Astrocyte (in vitro differentiated cells and primary cell): ENCODE measurements around the gene ASCL2. TPM values are rescaled to one million over a fixed set of nuclear protein-coding genes. Genes with fewer than 3 reads are reported as not detected.

Experiments
- DNase-seq: peaks from one replicate; pipeline ENCODE4 v3.0.0-alpha.2; 2010; ENCODE audit warnings: low read depth
- FAIRE-seq: peaks from 2 replicates; lab custom pipeline; 2011; peaks lifted over from hg19 to GRCh38; lab: Jason Lieb, UNC
- H2AFZ ChIP-seq: 2 replicates; pipeline ENCODE4 v1.6.0; 2012; ENCODE audit warnings: low read depth, low read length, inconsistent platforms
- H3K27ac ChIP-seq: 2 replicates; pipeline ENCODE4 v1.5.1; 2011; ENCODE audit warnings: low read depth, low read length, inconsistent platforms
- H3K27me3 ChIP-seq: 2 replicates; pipeline ENCODE4 v1.6.0; 2011; ENCODE audit warnings: low read length, inconsistent platforms; ENCODE audit not compliant: insufficient read depth
- H3K36me3 ChIP-seq: 2 replicates; pipeline ENCODE4 v1.5.1; 2011; ENCODE audit warnings: low read length, inconsistent platforms; ENCODE audit not compliant: insufficient read depth
- H3K4me1 ChIP-seq: 2 replicates; pipeline ENCODE4 v1.5.1; 2011; ENCODE audit warnings: low read length, inconsistent platforms; ENCODE audit not compliant: insufficient read depth
- H3K4me2 ChIP-seq: 2 replicates; pipeline ENCODE4 v1.6.0; 2012; ENCODE audit warnings: low read length, inconsistent platforms
- H3K4me3 ChIP-seq: 2 replicates; pipeline ENCODE4 v1.5.1; 2011; ENCODE audit warnings: low read depth, mild to moderate bottlenecking, low read length, inconsistent platforms; ENCODE audit not compliant: insufficient read depth
- H3K79me2 ChIP-seq: 2 replicates; pipeline ENCODE4 v1.6.0; 2012; ENCODE audit warnings: mild to moderate bottlenecking, low read length, inconsistent platforms; ENCODE audit not compliant: insufficient read depth
- H3K9ac ChIP-seq: 2 replicates; pipeline ENCODE4 v1.6.0; 2012; ENCODE audit warnings: mild to moderate bottlenecking, low read length, inconsistent platforms
- H3K9me3 ChIP-seq: 2 replicates; pipeline ENCODE4 v1.5.1; 2012; ENCODE audit warnings: low read depth, mild to moderate bottlenecking, low read length, inconsistent platforms; ENCODE audit not compliant: insufficient read depth
- H4K20me1 ChIP-seq: 2 replicates; pipeline ENCODE4 v1.6.0; 2012; ENCODE audit warnings: low read length, inconsistent platforms; ENCODE audit not compliant: insufficient read depth
- H3K27ac Mint-ChIP-seq: one replicate; pipeline ENCODE4 v1.8.0; 2021; ENCODE audit warnings: mild to moderate bottlenecking, mixed read lengths; ENCODE audit not compliant: unreplicated experiment
- H3K27me3 Mint-ChIP-seq: one replicate; pipeline ENCODE4 v1.8.0; 2021; ENCODE audit warnings: low read depth, mixed read lengths; ENCODE audit not compliant: unreplicated experiment
- H3K36me3 Mint-ChIP-seq: one replicate; pipeline ENCODE4 v1.8.0; 2021; ENCODE audit warnings: low read depth, mixed read lengths; ENCODE audit not compliant: unreplicated experiment
- H3K4me1 Mint-ChIP-seq: one replicate; pipeline ENCODE4 v1.8.0; 2021; ENCODE audit warnings: low read depth, mixed read lengths; ENCODE audit not compliant: unreplicated experiment
- H3K4me3 Mint-ChIP-seq: one replicate; pipeline ENCODE4 v1.8.0; 2021; ENCODE audit warnings: mild to moderate bottlenecking, moderate library complexity, mixed read lengths; ENCODE audit not compliant: unreplicated experiment
- H3K9me3 Mint-ChIP-seq: one replicate; pipeline ENCODE4 v1.8.0; 2021; ENCODE audit warnings: mild to moderate bottlenecking, mixed read lengths; ENCODE audit not compliant: unreplicated experiment
- EZH2 ChIP-seq: IDR thresholded peaks from 2 replicates; pipeline ENCODE4 v1.6.1; 2012; ENCODE audit warnings: mild to moderate bottlenecking, low read length, inconsistent platforms; ENCODE audit not compliant: insufficient read depth
- total RNA-seq: library from RNA; stranded (reverse); gene quantifications from 2 replicates; pipeline ENCODE4 v1.2.1, GENCODE V29; 2021
- TF ChIP-seq, protein P1 (sequence below): IDR thresholded peaks from 2 replicates; pipeline ENCODE4 v1.5.1; 2011; ENCODE audit warnings: low read depth, mild to moderate bottlenecking, inconsistent platforms, low read length, moderate library complexity; ENCODE audit not compliant: insufficient read depth

ASCL2 gene
- total RNA-seq, 1 donor from 2014 or later: not detected

DNA sequence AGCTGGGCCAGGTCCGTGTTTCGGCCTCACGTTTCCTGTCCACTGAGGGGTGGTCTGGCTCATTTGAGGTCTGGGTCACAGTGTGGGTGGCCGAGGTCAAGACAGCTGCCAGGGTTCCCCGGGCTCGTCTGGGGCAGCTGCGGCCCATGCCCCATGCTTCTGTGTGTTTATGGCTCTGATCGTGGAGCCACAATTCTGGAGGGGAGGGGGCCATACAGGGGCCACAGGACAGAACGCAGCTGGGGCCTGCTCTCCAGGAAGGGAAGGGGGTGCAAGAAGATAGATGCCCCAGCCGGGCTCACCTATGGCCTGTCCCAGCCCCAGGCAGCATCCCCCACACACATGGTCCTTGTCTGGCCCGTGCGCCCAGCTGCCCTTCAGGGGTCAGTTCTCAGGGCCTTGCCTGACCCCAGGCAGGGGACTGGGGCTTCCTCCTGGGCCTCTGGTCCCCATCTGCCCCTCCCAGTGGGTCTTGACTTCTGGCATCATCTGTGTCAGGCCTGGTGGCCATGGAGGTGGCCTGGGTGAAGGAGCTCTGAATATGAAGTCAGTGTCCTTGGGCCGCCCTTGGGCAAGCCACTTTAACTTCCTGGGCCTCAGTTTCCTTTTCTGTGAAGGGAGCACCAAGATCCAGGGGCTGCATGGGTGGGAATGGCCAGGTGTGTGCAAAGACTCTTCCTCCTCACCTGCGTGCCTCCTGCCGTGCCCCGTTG lies 39.8 kb upstream of the ASCL2 start:
- no peaks in the 10 kb centered on the region for H3K27me3 ChIP-seq
- Mint-ChIP-seq H3K36me3 (no peaks in the 10 kb centered on the region), H3K9me3 (no peaks in the 10 kb centered on the region), H3K4me1 (peaks cover 6% of the 10 kb centered on the region), H3K4me3 (no peak overlapping the region), H3K27me3 (no peaks in the 10 kb centered on the region), H3K27ac (no peak overlapping the region)
- H3K4me1 ChIP-seq: peaks cover 25% of the 10 kb centered on the region
- H3K4me3 ChIP-seq: no peak overlapping the region
- no peaks in the 10 kb centered on the region for H3K36me3 ChIP-seq
- no peaks in the 10 kb centered on the region for H3K79me2 ChIP-seq
- FAIRE-seq (no peak), DNase-seq (no peak)
- H3K27ac ChIP-seq: no peak overlapping the region
- TF ChIP-seq EZH2: no peak
- TF ChIP-seq, protein P1, sequence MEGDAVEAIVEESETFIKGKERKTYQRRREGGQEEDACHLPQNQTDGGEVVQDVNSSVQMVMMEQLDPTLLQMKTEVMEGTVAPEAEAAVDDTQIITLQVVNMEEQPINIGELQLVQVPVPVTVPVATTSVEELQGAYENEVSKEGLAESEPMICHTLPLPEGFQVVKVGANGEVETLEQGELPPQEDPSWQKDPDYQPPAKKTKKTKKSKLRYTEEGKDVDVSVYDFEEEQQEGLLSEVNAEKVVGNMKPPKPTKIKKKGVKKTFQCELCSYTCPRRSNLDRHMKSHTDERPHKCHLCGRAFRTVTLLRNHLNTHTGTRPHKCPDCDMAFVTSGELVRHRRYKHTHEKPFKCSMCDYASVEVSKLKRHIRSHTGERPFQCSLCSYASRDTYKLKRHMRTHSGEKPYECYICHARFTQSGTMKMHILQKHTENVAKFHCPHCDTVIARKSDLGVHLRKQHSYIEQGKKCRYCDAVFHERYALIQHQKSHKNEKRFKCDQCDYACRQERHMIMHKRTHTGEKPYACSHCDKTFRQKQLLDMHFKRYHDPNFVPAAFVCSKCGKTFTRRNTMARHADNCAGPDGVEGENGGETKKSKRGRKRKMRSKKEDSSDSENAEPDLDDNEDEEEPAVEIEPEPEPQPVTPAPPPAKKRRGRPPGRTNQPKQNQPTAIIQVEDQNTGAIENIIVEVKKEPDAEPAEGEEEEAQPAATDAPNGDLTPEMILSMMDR: no peak
- H4K20me1 ChIP-seq: no peaks in the 10 kb centered on the region
- no peaks in the 10 kb centered on the region for H3K9me3 ChIP-seq
- no peak overlapping the region for H2AFZ ChIP-seq
- no peak overlapping the region for H3K9ac ChIP-seq
- H3K4me2 ChIP-seq: no peak overlapping the region

DNA sequence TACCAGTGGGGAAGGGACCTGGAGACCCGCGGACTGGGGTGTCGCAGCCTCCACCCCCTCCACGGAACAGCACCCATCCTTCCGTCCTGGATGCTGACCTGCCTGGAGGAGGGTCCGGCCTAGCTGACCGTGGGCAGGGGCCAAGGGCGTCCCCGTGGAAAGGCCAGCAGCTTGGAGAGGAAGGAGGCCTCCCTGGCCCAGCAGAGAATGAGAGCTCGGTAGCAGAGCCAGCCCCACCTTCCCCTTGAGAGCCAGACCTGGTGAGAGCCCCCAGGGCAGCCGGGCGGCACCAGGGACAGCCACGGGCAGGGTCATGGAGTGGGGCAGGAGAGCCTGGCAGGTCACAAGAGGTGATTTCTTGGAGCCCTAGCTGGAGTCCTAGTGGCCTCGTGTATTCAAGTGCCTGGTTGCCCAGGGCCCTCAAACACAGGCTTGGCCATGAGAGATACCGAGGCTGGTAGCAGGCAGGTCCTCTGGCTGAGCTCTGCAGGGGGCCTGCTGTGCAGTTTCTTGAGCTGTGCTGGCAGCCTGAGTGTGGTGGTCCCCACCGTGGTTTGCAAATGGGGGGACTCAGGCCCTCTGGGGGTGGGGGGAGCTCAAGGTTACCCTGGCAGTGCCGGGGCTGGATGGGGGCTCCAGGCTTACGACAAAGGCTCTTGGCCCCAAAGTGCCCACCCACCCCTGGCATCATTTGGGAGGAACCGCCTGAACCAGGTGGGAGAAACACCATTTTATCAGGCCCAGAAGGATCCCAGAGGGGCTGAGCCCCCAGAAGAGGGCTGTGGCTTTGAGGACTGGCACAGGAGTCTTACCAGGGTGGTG lies 39.1 kb upstream of the ASCL2 start:
- H3K79me2 ChIP-seq: no peaks in the 10 kb centered on the region
- H3K9me3 ChIP-seq: no peaks in the 10 kb centered on the region
- Mint-ChIP-seq H3K27me3 (peaks cover 2% of the 10 kb centered on the region), H3K9me3 (no peaks in the 10 kb centered on the region), H3K36me3 (no peaks in the 10 kb centered on the region), H3K27ac (no peak overlapping the region), H3K4me3 (no peak overlapping the region), H3K4me1 (peaks cover 6% of the 10 kb centered on the region)
- no peaks in the 10 kb centered on the region for H3K27me3 ChIP-seq
- no peak overlapping the region for H3K27ac ChIP-seq
- no peak overlapping the region for H2AFZ ChIP-seq
- no peaks in the 10 kb centered on the region for H4K20me1 ChIP-seq
- H3K36me3 ChIP-seq: no peaks in the 10 kb centered on the region
- H3K9ac ChIP-seq: no peak overlapping the region
- peaks cover 22% of the 10 kb centered on the region for H3K4me1 ChIP-seq
- no peak overlapping the region for H3K4me3 ChIP-seq
- DNase-seq: no peak
- no peak overlapping the region for H3K4me2 ChIP-seq
- no peak for FAIRE-seq
- TF ChIP-seq, protein P1: no peak
- no peak for TF ChIP-seq EZH2
